Right lobe of liver (tissue), 6 donors: ENCODE measurements around the gene SLC35G1. TPM values are rescaled to one million over a fixed set of nuclear protein-coding genes. Genes with fewer than 3 reads are reported as not detected.

ENCODE experiments used
- ATAC-seq, 4 donors: fragments of 200-7000 bp; cut with Tn5 transposase; one replicate each; pipeline ENCODE4 v1.9.1; 2020; ENCODE audit warnings: mild to moderate bottlenecking in 4 of 4, moderate library complexity in 4 of 4
- DNase-seq, 3 donors: peaks; one replicate each; pipeline ENCODE4 v3.0.0-alpha.2; 2020
- H3K27ac ChIP-seq, 3 donors: fragments of 200-600 bp; one replicate each; pipeline ENCODE4 v1.8.0; 2022
- H3K27me3 ChIP-seq, 2 donors: fragments of 200-600 bp; one replicate each; pipeline ENCODE4 v1.8.0; 2022
- H3K36me3 ChIP-seq, 4 donors: fragments of 200-600 bp; sonication (generic) in 1 of 4; one replicate each; pipeline versions ENCODE4 v1.5.1 to v1.8.0; 2017 to 2022; ENCODE audit warnings: control low read depth in 1 of 4
- H3K4me1 ChIP-seq, 4 donors: fragments of 200-600 bp; sonication (generic) in 1 of 4; one replicate each; pipeline versions ENCODE4 v1.5.1 to v1.8.0; 2017 to 2022; ENCODE audit warnings: control low read depth in 1 of 4
- H3K4me3 ChIP-seq, 3 donors: fragments of 200-600 bp; one replicate each; pipeline ENCODE4 v1.8.0; 2022
- H3K9me3 ChIP-seq, 4 donors: fragments of 200-600 bp; sonication (generic) in 1 of 4; one replicate each; pipeline versions ENCODE4 v1.5.1 to v1.8.0; 2017 to 2022; ENCODE audit warnings: control low read depth in 1 of 4
- CTCF ChIP-seq, 4 donors: fragments of 200-600 bp in 3 of 4; fragments of 450-650 bp in 1 of 4; IDR thresholded peaks; one replicate each; pipeline versions ENCODE4 v1.5.1 to v1.8.0; 2016 to 2022; ENCODE audit warnings: antibody characterized with exemption in 4 of 4, mild to moderate bottlenecking in 2 of 4
- POLR2A ChIP-seq: fragments of 450-650 bp; IDR thresholded peaks from one replicate; pipeline ENCODE4 v1.6.1; 2017; ENCODE audit warnings: antibody characterized with exemption, mild to moderate bottlenecking
- WGBS: methylation state at CpG from one replicate; pipeline ENCODE4 v1.1.6; 2018; ENCODE audit warnings: low coverage, low lambda C conversion rate; ENCODE audit not compliant: insufficient coverage; ENCODE audit errors: missing lambda C conversion rate; 5-methylcytosine and 5-hydroxymethylcytosine counted together
- intact Hi-C, 2 donors: fragments of 100-400 bp; cut with DNase I; formaldehyde crosslinking; loops; one replicate each; pipeline versions ENCODE4 v1.11.2 to v1.14.1; 2022
- total RNA-seq, 6 experiments: library from RNA; depleted of rRNA in 2 of 6; stranded (reverse); fragments of >200 nt in 2 of 6; fragmentation: NEBNext Ultra II Directional in 3 of 6; extraction: Animal tissue kit (Norgen Biotek cat#: 25700) in 3 of 6; gene quantifications; one replicate each; pipeline versions ENCODE4 v1.1.0 to v1.2.4, GENCODE V29; 2016 to 2023
- donor health status: DM: no; HTN: yes; CAD: no.
- donor health status: DM: no; HTN: no; CAD: no.
- donor health status: DM: no; HTN: no; CAD: no.
- donor health status: DM: no; HTN: yes; CAD: no.
- donor health status: DM: no; HTN: yes; CAD: no.

Gene SLC35G1
- total RNA-seq, 6 experiments from 2014 or later, result 2.6 to 7.3 (median 4.5) TPM

DNA sequence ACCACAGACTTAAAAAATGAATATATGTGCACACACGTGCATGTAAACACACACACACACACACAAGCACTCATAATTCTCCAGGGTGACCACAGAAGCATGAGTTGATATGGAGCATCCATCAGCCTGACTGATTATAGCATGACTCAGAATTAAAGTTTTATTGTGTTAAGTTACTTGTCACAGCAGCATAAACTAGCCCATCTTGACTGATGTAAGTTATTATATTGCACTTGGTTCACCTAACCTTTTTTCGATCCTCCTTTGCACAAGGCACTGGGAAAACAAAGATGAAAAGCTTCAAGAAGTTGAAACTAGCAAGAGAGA, 18.8 kb upstream of the SLC35G1 start:
- 82% methylated on average over 2 of the region's 2 CpGs for WGBS

GRCh38 chr10:93876381-93876780, 17.4 kb upstream of the SLC35G1 start:
- ATAC-seq (no peak), DNase-seq (no peak)
- Histone ChIP-seq H3K4me3 (no peak overlapping the region), H3K27ac (no peak overlapping the region), H3K4me1 (no peaks in the 10 kb centered on the region), H3K9me3 (no peaks in the 10 kb centered on the region), H3K36me3 (no peaks in the 10 kb centered on the region), H3K27me3 (no peaks in the 10 kb centered on the region)
- intact Hi-C loops, result no loop called here
- no peak for TF ChIP-seq CTCF (IDR thresholded peaks at IDR 0.05)
- TF ChIP-seq POLR2A, result no peak

More for the DNA sequence above, 18.8 kb upstream of the SLC35G1 start:
- intact Hi-C loops, result no loop called here
- H3K9me3 ChIP-seq, result no peaks in the 10 kb centered on the region
- DNase-seq (no peak), ATAC-seq (no peak)
- H3K27me3 ChIP-seq, result no peaks in the 10 kb centered on the region
- TF ChIP-seq POLR2A (no peak), CTCF (IDR thresholded peaks at IDR 0.05) (no peak)
- no peak overlapping the region for H3K27ac ChIP-seq
- no peaks in the 10 kb centered on the region for H3K4me1 ChIP-seq
- no peak overlapping the region for H3K4me3 ChIP-seq
- H3K36me3 ChIP-seq, result no peaks in the 10 kb centered on the region

DNA sequence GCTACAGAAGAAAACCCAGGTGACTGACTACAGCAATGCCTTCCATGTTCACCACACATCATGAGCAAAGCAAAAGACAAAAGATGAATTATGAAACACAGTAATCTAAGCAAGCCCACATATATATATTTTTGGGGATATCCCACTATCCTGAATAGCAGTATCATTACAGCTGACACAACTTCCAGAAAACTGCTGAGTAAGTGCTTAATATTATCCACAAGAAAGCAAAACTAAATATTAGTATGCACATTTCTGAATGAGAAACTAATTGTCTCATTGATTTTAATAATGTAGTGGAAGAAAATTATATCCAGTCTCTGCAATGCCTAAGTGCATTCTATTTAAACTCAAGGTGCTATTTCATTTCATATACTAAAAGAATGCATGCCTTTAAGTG, 14.5 kb upstream of the SLC35G1 start:
- no peak overlapping the region for H3K4me3 ChIP-seq
- no peaks in the 10 kb centered on the region for H3K36me3 ChIP-seq
- H3K4me1 ChIP-seq, result no peaks in the 10 kb centered on the region
- intact Hi-C loops, result no loop called here
- no peaks in the 10 kb centered on the region for H3K27me3 ChIP-seq
- no peak for ATAC-seq
- no peaks in the 10 kb centered on the region for H3K9me3 ChIP-seq
- DNase-seq, result no peak
- no peak overlapping the region for H3K27ac ChIP-seq
- TF ChIP-seq CTCF (IDR thresholded peaks at IDR 0.05), result no peak
- TF ChIP-seq POLR2A, result no peak

DNA sequence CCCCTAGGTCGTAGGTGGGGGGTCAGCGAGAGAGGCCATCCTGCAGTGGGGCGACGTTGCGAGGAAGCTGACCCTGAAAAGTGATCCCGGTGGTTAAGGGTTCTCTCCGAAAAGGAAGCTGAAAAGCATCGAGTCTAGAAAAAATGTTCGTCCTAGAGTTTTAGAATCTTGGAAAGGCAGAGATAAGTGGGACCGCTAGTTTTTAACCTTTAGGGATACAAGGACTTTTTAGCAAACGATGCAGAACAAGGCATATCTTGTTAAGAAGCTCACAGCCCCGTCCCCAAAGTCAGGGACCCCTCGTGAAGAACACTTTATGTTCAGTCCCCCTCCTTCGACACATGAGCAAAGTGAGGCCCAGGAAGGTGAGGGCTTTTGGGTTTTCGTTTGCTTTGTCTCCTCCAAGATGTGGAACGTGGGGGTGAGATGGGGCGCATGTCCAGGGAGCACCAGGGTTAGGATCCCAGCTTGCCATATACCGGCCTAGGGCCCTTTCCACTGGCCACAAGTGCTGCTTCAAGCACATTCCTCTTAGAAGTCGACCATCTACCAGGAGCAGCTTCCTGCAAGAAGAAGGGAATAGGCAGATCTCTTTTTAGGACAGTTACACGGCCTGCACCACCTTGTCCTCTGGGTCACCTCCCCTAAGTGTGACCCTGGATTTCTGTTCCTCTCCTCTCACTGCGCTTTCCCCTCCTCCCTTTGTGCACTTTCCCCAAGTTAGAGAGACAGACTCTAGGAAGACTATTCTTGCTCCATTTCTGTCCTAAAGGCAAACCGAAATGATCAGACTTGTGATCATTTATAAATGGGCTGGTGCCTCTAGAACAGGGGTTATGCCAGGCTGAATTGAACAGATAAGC, 969 bp downstream of the SLC35G1 start:
- no peak for TF ChIP-seq CTCF (IDR thresholded peaks at IDR 0.05)
- TF ChIP-seq POLR2A, result no peak
- ATAC-seq (peak in 3 of 4 donors; percentile 4 to 12 (median 7)), DNase-seq (peak in 1 of 3 donors; percentile 40)
- intact Hi-C loops, result no loop called here
- Histone ChIP-seq H3K9me3 (no peaks in the 10 kb centered on the region), H3K4me3 (peak overlapping the region; percentile 68 to 97 (median 80)), H3K4me1 (peaks cover 0 to 22% (median 0%) of the 10 kb centered on the region in 4 donors), H3K36me3 (no peaks in the 10 kb centered on the region), H3K27me3 (no peaks in the 10 kb centered on the region), H3K27ac (peak overlapping the region; percentile 8 to 81 (median 59))
- WGBS, result 22% methylated on average over 17 of the region's 22 CpGs
